ENCODE data around the gene GNGT1.
"Not testable (repeated sequence)": the region's sequence is repeated elsewhere in the genome, so short reads cannot be mapped to it uniquely, and the experiment has no call there.

Gene GNGT1

DNA sequence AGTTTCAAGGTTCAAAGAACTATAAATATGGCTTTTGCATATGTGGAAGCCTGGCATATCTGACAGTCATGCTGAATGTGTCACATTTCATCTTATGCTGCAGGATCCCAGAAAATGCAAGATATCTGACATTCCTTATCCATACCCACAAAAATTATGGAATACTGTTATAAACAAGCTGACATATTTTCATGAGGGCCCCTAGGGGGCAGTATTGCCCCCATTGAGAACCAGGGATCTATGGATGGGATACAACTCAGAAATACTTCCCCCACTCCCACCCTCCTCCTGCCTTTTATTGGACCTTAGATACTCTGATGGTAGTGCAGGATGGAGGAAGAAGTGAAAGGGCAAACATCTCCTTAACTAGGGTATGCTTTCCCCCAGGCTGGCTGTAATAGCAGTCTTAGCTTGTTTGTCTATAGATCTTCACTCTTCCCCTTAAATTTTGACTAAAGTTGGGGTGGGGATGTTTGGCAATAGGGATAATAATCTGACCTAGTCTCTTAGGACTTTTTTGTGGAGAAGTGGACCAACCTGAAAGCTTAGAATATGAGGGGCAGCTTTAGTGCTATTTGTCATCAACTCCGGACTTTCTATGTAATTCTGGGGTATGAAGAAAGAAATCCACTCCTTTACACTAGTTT is 3.5 kb upstream of the GNGT1 start:
- DNase-seq (ENCODE audit: low read depth in 2 of 3, low spot score in 1 of 3): no peak

DNA sequence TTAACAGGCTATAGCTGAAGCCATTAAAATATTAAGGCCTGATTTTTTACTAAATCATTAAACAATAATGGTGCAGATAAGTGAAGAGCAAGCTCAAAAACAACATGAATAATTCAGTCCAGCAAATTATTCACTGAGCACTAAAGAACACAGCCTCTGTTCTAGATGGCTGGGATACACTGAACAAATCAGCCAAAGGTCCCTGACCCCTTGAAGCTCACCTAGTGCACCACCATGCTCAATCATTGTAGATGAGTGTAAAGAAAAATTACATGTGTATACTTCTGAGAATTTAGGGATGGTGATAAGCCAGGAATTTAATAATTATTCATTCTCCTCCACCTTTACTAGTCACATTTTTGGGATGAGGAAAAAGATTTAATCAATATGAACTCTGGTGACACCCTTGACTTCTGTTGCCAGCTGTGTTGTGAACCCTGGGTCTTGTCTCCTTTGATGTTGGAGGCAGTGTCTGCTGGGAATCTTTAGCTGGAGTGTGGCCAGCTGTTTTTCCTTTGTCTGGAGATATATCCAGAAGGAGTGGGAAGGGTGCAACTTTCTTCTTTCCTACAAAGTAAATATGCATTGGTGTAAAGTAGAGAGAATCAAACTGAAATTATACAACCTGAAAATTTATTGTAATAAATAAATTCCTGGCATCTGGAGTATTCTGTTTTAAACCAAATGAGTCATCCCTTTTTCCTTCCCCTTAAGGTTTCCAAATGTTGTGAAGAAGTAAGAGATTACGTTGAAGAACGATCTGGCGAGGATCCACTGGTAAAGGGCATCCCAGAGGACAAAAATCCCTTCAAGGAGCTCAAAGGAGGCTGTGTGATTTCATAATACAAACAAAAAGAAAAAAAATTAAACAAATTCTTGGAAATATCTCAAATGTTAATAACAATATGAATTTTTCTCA is 4.0 kb downstream of the GNGT1 start:
- DNase-seq (ENCODE audit: low read depth in 2 of 3, low spot score in 1 of 3): no peak

DNA sequence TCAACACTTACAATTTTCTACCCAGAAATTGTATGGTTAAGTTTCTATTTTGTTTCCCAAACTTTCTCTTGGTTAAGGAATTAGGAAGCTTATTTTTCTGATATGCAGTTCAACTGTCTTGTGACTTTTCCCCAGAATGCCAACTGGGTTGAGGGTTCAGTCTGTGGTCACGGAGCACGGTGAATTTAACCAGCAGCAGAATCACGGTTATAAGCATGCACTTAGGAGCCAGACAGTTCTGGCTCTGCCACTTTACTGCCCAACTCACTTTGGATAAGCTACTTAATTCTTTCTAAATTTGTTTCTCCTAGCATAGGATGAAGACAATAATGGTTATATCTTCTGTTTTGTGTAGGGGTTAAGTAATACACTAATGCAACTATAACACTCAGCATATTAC is 4.9 kb downstream of the GNGT1 start:
- not testable (repeated sequence) for DNase-seq (ENCODE audit: low read depth in 2 of 3, low spot score in 1 of 3)

DNA sequence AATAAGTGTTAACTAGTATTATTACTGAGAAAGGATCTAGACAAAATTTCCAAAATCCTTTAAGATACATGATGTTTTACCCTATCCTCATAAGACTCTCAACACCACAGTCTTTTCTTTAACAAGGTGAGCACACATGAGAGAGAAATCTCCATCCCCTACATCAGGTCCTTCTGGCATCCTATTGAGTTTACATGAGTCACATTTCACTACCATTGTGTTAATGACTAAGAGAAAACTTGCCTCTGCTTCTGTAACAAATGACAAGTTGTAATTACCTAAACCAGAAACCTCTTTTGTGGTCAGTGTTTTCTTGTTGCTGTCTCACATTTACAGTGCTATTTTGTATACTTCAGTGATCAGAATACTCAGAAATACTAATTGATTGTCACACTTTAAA is 5.3 kb downstream of the GNGT1 start:
- DNase-seq (ENCODE audit: low read depth in 2 of 3, low spot score in 1 of 3): not testable (repeated sequence)

DNA sequence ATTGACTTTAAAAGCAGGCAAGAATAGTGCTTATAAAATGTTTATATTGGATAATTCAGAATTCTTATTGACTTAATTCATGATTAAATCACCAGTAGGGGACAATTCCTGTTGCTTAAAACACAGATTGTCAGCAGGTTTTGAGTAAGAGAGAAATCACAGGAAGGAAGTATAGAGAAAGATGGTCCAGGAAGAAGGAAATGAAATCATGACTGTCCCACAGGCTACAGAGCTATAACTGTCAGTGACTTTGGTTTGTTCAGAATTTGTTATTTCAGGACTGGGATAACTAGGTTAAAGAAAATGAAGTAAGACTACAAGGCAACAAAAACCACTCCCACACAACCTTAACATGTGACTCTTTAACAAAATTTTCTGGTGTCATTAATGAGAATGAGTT is 6.8 kb downstream of the GNGT1 start:
- DNase-seq (ENCODE audit: low read depth in 2 of 3, low spot score in 1 of 3): no peak

DNA sequence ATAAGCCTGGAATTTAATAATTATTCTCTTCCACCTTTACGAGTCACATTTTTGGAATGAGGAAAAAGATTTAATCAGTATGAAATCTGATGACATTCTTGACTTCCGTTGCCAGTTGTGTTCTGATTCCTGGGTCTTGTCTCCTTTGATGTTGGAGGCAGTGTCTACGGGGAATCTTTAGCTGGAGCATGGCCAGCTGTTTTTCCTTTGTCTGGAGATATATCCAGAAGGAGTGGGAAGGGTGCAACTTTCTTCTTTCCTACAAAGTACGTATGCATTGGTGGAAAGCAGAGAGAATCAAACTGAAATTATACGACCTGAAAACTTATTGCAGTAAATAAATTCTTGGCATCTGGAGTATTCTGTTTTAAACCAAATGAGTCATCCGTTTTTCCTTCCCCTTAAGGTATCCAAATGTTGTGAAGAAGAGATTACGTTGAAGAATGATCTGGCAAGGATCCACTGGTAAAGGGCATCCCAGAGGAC is 8.3 kb downstream of the GNGT1 start:
- no peak for DNase-seq (ENCODE audit: low read depth in 2 of 3, low spot score in 1 of 3)

DNA sequence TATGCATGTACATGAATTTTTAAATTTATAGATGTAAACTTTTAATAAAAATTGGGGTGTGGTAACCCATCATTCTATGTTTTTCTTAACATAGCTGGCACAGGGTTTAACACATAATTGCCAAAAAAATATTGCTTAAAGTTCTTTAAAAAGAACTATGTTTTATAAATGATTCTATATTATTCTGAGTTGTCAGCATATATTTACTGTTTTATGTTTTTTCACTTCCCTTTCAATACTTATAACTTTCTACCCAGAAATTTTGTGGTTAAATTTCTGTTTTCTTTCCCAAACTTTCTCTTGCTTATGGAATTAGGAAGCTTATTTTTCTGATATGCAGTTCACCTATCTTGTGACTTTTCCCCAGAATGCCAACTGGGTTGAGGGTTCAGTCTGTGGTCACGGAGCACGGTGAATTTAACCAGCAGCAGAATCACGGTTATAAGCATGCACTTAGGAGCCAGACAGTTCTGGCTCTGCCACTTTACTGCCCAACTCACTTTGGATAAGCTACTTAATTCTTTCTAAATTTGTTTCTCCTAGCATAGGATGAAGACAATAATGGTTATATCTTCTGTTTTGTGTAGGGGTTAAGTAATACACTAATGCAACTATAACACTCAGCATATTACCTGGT is 9.0 kb downstream of the GNGT1 start:
- not testable (repeated sequence) for DNase-seq (ENCODE audit: low read depth in 2 of 3, low spot score in 1 of 3)

DNA sequence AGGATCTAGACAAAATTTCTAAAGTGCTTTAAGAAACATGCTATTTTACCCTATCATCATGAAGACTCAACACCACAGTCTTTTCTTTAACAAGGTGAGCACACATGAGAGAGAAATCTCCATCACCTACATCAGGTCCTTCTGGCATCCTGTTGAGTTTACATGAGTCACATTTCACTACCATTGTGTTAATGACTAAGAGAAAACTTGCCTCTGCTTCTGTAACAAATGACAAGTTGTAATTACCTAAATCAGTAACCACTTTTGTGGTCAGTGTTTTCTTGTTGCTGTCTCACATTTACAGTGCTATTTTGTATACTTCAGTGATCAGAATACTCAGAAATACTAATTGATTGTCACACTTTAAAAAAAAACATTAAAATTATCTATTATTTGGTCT is 9.5 kb downstream of the GNGT1 start:
- DNase-seq (ENCODE audit: low read depth in 2 of 3, low spot score in 1 of 3): not testable (repeated sequence)

DNA sequence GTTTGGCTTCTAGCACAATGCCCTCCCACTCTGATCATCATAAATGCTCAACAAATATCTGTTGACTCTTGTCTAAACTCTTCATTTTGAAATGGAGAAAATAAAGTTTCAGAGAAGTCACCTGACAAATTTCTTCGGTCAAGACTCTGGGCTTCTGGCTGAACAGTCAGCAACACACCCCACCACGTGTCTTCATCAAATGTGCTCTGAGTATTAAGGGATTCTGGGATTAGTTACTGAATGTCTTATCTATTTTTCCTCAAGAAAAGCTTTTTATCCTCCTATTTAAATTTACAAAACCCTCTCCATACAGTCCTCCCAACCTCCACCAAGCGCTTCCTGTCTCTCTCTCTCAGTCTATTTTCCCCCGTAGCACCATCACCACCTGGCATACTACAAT is 9.9 kb downstream of the GNGT1 start:
- DNase-seq (ENCODE audit: low read depth in 2 of 3, low spot score in 1 of 3): not testable (repeated sequence)

DNA sequence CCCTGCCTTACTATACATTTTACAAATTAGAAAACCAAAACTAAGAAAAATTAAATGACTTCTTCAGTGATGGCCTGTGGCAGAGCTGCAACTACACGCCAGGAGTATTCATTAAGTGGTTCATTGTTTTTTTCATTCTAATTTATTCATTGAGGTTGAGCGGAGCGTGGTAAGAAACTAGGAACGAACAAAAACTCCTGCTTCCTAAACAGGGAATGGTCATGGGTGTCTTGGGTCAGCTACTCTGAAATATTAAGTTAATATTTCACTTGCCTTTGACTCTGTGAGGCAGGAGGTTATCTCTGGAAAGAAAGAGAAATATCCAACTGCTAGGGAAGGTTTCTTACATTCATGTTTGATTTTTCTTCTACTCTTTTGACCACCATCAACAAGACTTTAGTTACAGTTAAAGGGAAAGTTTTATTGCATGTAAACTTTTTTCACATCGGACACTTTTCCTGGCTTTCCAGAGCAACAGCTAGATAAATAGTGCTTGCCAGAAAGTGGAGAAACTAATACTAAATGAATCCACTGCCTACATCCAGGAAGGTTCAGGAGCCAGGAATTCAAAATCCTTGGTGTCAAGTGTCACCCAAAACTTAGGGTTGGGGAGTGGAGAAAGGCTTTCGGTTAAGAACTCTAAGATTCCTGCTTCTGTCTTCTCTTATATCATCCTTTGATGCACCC is 14.3 kb downstream of the GNGT1 start:
- DNase-seq (ENCODE audit: low read depth in 2 of 3, low spot score in 1 of 3): no peak

DNA sequence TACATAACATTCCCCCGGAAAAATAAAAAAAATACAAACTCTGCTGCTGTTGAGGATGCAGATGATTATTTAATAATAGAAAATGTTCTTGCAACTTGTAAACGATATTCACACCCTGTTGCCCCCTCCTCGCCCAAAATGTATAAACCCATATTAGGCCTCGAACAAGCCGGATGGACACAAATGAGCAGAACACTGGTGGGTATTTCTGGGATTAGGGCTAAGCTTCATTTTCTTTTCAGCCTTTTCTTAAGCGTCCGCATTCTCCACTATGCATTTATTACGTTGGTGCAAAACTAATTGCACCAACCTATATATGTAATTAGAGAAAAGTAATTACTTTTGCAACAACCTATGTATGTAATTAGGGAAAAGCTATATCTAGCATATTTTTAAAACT is 14.8 kb downstream of the GNGT1 start:
- DNase-seq (ENCODE audit: low read depth in 2 of 3, low spot score in 1 of 3): no peak

DNA sequence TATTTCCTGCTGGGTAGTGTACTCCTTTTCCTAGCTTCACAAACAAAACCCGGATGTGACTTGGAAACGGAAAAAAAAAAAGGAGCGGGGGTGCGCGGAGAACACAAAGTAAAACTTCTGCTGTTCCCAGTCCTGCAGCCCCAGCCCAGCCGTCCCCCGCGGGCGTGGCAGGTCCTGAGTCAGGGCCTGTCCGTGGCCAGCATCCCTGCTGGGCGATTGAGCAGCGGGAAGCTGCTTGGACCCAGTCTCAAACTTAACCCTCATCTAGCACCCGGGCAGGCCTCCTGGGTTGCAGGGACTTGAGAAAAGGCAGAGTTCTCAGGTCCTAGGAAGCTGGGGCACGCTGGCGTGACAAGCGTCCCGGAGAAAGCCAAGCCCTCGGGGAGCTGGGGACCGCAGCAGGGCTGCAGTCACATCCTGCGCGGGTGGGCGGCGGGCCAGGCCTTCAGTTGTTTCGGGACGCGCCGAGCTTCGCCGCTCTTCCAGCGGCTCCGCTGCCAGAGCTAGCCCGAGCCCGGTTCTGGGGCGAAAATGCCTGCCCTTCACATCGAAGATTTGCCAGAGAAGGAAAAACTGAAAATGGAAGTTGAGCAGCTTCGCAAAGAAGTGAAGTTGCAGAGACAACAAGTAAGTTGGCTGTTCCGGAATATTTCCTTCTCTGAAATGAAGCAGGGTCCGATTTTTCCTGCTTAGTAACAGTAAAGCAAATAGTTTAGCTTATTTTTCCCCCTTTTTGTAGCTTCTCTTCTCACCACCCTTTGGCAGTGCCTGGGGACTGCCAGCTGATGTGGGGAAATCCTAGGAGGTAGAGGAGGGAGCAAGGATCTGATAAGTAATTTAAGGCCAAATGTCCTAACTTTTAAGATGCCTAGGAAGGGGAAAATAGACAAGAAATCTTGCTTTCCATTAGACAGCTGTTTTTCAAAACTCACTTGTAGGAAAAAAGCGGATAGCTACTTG is 15.5 kb downstream of the GNGT1 start, which contains the start of gene GNG11:
GNG11 (plus strand) TSS at position 129 of the 960 bp plus-strand sequence; CDS start at position 532, 403 bp downstream.
- peak in 1 of 3 donors; percentile 12 for DNase-seq (ENCODE audit: low read depth in 2 of 3, low spot score in 1 of 3)

DNA sequence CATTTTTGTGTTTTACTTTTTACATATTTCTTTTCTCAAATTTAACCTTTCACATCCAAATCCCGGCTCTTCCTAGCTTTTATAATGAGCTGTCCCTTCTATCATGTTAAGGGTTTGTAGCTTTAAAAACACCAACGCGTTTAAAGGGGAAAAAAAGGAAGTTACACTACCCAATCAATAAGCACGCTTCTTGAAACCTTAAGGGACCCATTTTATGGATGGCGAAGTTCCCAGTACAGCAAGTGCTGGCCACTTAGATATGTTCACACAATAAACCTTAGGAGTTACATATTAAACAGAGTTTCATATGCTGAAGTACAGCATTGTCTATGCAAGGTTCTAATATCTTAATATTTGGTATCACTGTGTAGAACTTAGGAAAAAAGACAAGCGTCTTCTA is 16.9 kb downstream of the GNGT1 start:
- no peak for DNase-seq (ENCODE audit: low read depth in 2 of 3, low spot score in 1 of 3)

DNA sequence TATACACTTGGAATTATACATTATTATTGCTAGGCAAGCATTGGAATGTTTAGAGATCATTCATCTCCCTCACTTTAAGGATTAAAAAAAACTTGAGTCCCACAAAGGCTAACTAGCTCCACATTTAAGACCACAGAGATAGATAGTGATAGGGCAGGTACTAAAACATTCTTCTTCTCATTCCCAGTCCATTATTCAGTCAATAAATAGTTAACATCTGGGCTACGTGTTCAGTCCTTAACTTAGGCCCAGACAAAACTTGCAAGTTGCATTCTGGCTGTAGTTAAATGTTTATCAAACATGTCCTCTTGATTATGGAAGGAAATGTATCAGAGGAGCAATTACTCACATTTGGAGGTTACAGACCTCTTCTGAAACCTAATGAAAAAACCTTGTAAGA is 17.6 kb downstream of the GNGT1 start:
- no peak for DNase-seq (ENCODE audit: low read depth in 2 of 3, low spot score in 1 of 3)

DNA sequence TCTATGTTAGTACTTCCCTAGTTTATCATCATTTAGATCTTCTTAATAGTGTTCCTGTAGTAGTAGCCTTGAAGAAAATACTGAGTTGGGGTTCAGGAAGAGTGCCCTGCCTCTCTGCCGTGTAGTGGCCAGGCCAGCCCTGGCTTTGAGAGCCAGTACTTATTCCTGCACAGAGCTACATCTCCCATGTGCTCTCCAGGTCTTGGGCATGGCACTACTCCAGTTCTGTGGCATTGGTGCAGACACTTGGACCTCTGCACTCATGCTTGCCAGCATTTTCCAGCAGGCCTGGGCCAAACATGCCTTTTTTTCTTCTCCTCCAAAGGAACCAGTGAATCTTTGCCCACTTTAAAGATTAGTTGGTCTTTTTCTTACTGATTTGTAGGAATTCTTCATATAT is 20.4 kb downstream of the GNGT1 start:
- DNase-seq (ENCODE audit: low read depth in 2 of 3, low spot score in 1 of 3): no peak

DNA sequence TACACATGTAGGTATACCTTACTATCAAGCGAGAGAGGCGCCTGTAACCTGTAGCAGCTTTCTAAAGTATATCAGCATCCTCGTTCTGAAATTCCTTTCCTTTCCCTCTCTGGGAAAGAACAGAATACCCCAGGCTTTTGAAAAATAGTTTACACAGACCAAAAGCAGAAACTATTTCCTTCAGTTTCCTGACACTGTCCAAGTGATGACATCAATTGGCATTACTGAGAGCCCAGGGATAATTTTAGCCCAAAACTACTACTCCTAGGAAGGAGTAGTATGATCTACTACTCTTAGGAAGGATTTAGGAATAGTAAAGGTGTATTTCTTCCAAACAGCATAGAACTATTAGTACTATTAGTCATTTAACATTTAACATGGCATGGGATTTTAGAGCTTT is 21.2 kb downstream of the GNGT1 start:
- DNase-seq (ENCODE audit: low read depth in 2 of 3, low spot score in 1 of 3): no peak

DNA sequence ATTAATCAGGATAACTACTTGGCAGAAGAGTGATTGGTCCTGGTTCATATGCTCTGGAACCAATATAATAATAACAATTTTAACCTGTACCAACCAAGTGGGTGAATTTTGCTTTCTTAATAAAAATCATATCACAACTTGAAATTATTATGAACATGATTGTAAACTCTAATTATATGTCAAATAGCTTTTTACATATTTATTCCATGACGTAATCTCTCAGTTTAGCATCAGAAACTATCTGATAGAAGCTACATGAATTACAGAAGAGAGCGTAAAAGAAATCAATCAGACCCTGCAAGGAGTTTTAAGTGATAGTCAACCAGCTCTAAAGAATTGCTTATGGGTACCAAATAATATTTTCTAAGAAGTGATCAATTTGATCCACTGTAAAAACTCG is 25.3 kb downstream of the GNGT1 start:
- no peak for DNase-seq (ENCODE audit: low read depth in 2 of 3, low spot score in 1 of 3)

DNA sequence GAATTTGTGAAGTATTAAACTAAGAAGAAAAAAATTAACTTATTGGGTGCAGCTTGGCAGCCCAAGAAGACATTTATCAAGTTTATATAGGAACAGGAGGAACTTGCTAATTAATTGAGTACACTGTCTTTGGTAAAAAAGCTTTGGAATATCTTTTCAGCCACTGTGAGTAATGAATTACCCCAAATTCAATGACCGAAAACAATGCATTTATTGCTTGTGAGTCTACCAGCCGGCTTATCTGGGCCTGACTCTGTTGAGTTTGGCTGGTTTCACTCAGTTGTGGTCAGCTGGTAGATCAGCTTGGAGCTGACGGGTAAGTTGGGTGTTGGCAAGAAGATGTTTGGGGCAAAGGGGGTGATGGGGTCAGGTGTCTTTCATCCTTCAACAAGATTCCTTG is 26.8 kb downstream of the GNGT1 start:
- DNase-seq (ENCODE audit: low read depth in 2 of 3, low spot score in 1 of 3): no peak

DNA sequence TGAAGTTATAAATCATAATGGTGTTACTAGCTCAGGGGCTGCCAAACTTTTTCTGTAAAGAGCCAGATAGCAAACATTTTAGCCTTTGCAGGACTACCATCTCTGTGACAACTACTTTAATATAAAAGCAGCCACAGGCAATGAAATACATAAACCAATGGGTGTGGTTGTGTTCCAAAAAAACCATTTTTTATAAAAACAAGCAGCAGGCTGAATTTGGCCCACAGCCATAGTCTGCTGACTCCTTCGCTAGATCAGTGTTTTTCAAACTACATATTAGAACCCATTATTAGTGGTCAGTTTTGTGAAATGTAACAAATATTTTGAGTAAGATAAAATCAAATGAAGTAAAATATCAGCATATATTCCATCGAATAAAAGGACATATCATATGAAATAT is 28.7 kb downstream of the GNGT1 start:
- no peak for DNase-seq (ENCODE audit: low read depth in 2 of 3, low spot score in 1 of 3)

DNA sequence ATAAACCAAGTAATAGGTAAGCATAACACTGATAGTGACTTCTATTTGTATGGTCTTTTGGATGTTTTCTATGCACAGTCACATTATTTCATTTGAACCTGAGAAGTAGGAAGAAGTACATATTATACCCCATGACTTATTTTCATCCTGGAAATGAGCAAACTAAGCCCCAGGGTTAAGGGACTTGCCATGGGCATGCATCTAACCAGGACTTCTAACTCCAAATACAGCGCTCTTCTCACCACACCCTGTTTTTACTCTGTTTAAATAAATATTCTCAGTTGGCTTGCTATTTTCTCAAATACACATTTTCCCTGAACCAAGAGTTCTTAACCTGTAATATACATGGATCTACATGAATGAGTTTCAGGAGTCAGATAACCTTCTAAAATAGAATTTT is 31.5 kb downstream of the GNGT1 start:
- DNase-seq (ENCODE audit: low read depth in 2 of 3, low spot score in 1 of 3): no peak

Data from stimulated activated CD4-positive, alpha-beta T cell treated with anti-CD3 and anti-CD28 coated beads, Interleukin-12 subunit alpha, Interleukin-12 subunit beta, amount 100 ng/mL, for 48 hours (primary cell).